Prostate gland (tissue), 2 donors: ENCODE results near the gene SLC35G1. TPM values are rescaled to one million over a fixed set of nuclear protein-coding genes. Genes with fewer than 3 reads are reported as not detected.

Experiments
- DNase-seq: peaks from one replicate; pipeline ENCODE4 v3.0.0-alpha.2; 2019; ENCODE audit warnings: low spot score
- H3K27ac ChIP-seq, 2 donors: fragments of 200-600 bp; sonication (generic); 2 replicates each; pipeline ENCODE4 v1.5.1; 2017 to 2019
- H3K27me3 ChIP-seq: fragments of 200-600 bp; sonication (generic); replicated peaks from 2 replicates; pipeline ENCODE4 v1.5.1; 2019; ENCODE audit not compliant: insufficient read depth
- H3K36me3 ChIP-seq, 2 donors: fragments of 200-600 bp; sonication (generic); 1 replicate in 1 of 2; 2 replicates in 1 of 2; pipeline versions ENCODE4 v1.5.1 to v1.8.1; 2017 to 2019
- H3K4me1 ChIP-seq: fragments of 200-600 bp; sonication (generic); replicated peaks from 2 replicates; pipeline ENCODE4 v1.5.1; 2019
- H3K4me3 ChIP-seq, 2 donors: fragments of 200-600 bp; sonication (generic); 2 replicates each; pipeline ENCODE4 v1.5.1; 2017 to 2019
- H3K9me3 ChIP-seq: fragments of 200-600 bp; sonication (generic); 2 replicates; pipeline ENCODE4 v1.5.1; 2017
- CTCF ChIP-seq, 4 experiments: fragments of 200-600 bp in 2 of 4; fragments of 450-650 bp in 2 of 4; sonication (generic) in 2 of 4; IDR thresholded peaks; 1 replicate in 3 of 4; 2 replicates in 1 of 4; pipeline ENCODE4 v1.5.1; 2016 to 2019; ENCODE audit warnings: antibody characterized with exemption in 4 of 4, mild to moderate bottlenecking in 2 of 4, moderate library complexity in 2 of 4
- POLR2A ChIP-seq: fragments of 450-650 bp; IDR thresholded peaks from one replicate; pipeline ENCODE4 v1.6.1; 2016; ENCODE audit warnings: antibody characterized with exemption, mild to moderate bottlenecking
- POLR2AphosphoS5 ChIP-seq: sonication (generic); formaldehyde crosslinking; IDR thresholded peaks from one replicate; pipeline ENCODE4 v1.6.1; 2017; ENCODE audit warnings: antibody characterized with exemption
- WGBS: methylation state at CpG from one replicate; pipeline ENCODE4 v1.1.5; 2018; 5-methylcytosine and 5-hydroxymethylcytosine counted together
- intact Hi-C: fragments of 100-400 bp; cut with DNase I; formaldehyde crosslinking; loops from one replicate; pipeline ENCODE4 v1.14.2; 2022
- total RNA-seq, 2 donors: library from RNA; depleted of rRNA; stranded (reverse); fragments of >200 nt; gene quantifications; one replicate each; pipeline ENCODE4 v1.1.0, GENCODE V29; 2016

The SLC35G1 gene
- total RNA-seq, 2 donors from 2014 or later = 2.3 to 5.9 TPM

- Histone ChIP-seq H3K9me3 (no peaks in the 10 kb centered on the region), H3K27ac (no peak overlapping the region), H3K4me1 (no peaks in the 10 kb centered on the region), H3K36me3 (no peaks in the 10 kb centered on the region), H3K4me3 (no peak overlapping the region), H3K27me3 (no peaks in the 10 kb centered on the region)
- intact Hi-C loops = no loop called here
- DNase-seq = no peak
- no peak for TF ChIP-seq POLR2AphosphoS5
- TF ChIP-seq CTCF (IDR thresholded peaks at IDR 0.05) = no peak
- TF ChIP-seq POLR2A = no peak
- WGBS = 58% methylated on average over 5 of the region's 5 CpGs
Observed at GRCh38 chr10:93904901-93905300, 11.1 kb downstream of the SLC35G1 start.

GRCh38 chr10:93907059-93907458 is 13.3 kb downstream of the SLC35G1 start:
- H3K4me1 ChIP-seq = no peaks in the 10 kb centered on the region
- no peak for TF ChIP-seq CTCF (IDR thresholded peaks at IDR 0.05)
- no peak for TF ChIP-seq POLR2AphosphoS5
- TF ChIP-seq POLR2A = no peak
- H3K36me3 ChIP-seq = no peaks in the 10 kb centered on the region
- H3K27me3 ChIP-seq = no peaks in the 10 kb centered on the region
- intact Hi-C loops = no loop called here
- H3K27ac ChIP-seq = no peak overlapping the region
- 89% methylated on average over 5 of the region's 5 CpGs for WGBS
- H3K9me3 ChIP-seq = no peaks in the 10 kb centered on the region
- no peak overlapping the region for H3K4me3 ChIP-seq
- DNase-seq = no peak

- intact Hi-C loops = no loop called here
- TF ChIP-seq POLR2A (no peak), CTCF (IDR thresholded peaks at IDR 0.05) (no peak), POLR2AphosphoS5 (no peak)
- 75% methylated on average over 6 of the region's 6 CpGs for WGBS
- Histone ChIP-seq H3K9me3 (no peaks in the 10 kb centered on the region), H3K4me3 (no peak overlapping the region), H3K27ac (no peak overlapping the region), H3K36me3 (no peaks in the 10 kb centered on the region), H3K27me3 (no peaks in the 10 kb centered on the region), H3K4me1 (no peaks in the 10 kb centered on the region)
- no peak for DNase-seq
Observed at GRCh38 chr10:93911866-93912265, 18.1 kb downstream of the SLC35G1 start.

GRCh38 chr10:93912444-93912843 is 18.7 kb downstream of the SLC35G1 start:
- Histone ChIP-seq H3K27me3 (no peaks in the 10 kb centered on the region), H3K4me3 (no peak overlapping the region), H3K9me3 (no peaks in the 10 kb centered on the region), H3K36me3 (no peaks in the 10 kb centered on the region), H3K27ac (no peak overlapping the region), H3K4me1 (no peaks in the 10 kb centered on the region)
- intact Hi-C loops = no loop called here
- TF ChIP-seq POLR2AphosphoS5 (no peak), POLR2A (no peak)
- 90% methylated on average over 2 of the region's 2 CpGs for WGBS
- no peak for DNase-seq

GRCh38 chr10:93913706-93914105 is 19.9 kb downstream of the SLC35G1 start:
- intact Hi-C loops = no loop called here
- TF ChIP-seq POLR2AphosphoS5 (no peak), CTCF (IDR thresholded peaks at IDR 0.05) (no peak), POLR2A (no peak)
- Histone ChIP-seq H3K9me3 (no peaks in the 10 kb centered on the region), H3K36me3 (no peaks in the 10 kb centered on the region), H3K4me3 (no peak overlapping the region), H3K27ac (no peak overlapping the region), H3K27me3 (no peaks in the 10 kb centered on the region), H3K4me1 (no peaks in the 10 kb centered on the region)
- DNase-seq = no peak
- 70% methylated on average over 3 of the region's 3 CpGs for WGBS
